ENCODE measurements around the gene TEX29. TPM values are rescaled to one million over a fixed set of nuclear protein-coding genes. Genes with fewer than 3 reads are reported as not detected.

The TEX29 gene
- total and polyA plus RNA-seq, 2 of the 4 experiments (the other 2 are of a cell fraction), result 0.46 TPM; not detected in 1

DNA sequence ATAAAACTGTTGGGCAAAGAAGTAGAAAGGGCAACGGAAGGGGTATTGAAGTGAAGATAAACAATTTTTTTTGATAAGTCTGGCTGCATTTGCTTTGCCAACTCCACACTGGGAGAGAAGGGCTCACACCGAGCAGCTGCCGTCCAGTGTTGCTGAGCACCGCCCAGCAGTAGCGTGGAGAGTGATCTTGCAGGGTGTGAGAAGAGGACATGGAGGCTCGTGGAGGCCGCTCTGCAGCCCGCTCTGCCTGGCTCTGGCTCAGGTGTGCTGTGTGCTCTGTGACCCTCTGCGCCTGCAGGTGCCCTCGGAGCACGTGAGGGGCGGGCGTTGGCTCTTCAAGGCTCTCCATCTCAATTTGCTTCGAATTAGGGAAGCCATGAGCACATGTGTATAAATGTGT, 35.9 kb upstream of the TEX29 start:
- no peak overlapping the region for H3K4me2 ChIP-seq (ENCODE audit: low read depth, low read length)
- H3K14ac ChIP-seq (replicated peaks; ENCODE audit: low read depth, low read length), result no peak overlapping the region
- H2BK20ac ChIP-seq (ENCODE audit: low read depth, low read length), result no peak overlapping the region
- no peak overlapping the region for H2AK9ac ChIP-seq (replicated peaks; ENCODE audit: low read depth, low read length, poor library complexity)
- peaks cover 8% of the 10 kb centered on the region for H3K9me1 ChIP-seq (ENCODE audit: insufficient read depth, low read length)
- ATAC-seq (ENCODE audit: low read depth) (no peak), DNase-seq (no peak)
- intact Hi-C loops (cut with micrococcal nuclease) (no loop called here), in situ Hi-C loops (cut with MboI; ENCODE audit: low sequenced_read_pairs) (no loop called here), dilution Hi-C loops (cut with HindIII; ENCODE audit: low sequenced_read_pairs, unreplicated experiment) (no loop called here)
- no peak overlapping the region for H3K4me3 ChIP-seq (ENCODE audit: insufficient read depth, low read depth, low read length)
- no peaks in the 10 kb centered on the region for H3K27me3 ChIP-seq (ENCODE audit: control insufficient read depth, insufficient read depth, low read length)
- no peak overlapping the region for H2BK120ac ChIP-seq (ENCODE audit: low read depth, low read length)
- no peak overlapping the region for H4K8ac ChIP-seq (ENCODE audit: low read depth in 2 of 2, low read length in 2 of 2)
- H3K4me1 ChIP-seq (ENCODE audit: control insufficient read depth, insufficient read depth, low read length), result peaks cover 11% of the 10 kb centered on the region
- no peak overlapping the region for H3K27ac ChIP-seq (ENCODE audit: insufficient read depth, low read length)
- no peak overlapping the region for H3K56ac ChIP-seq (ENCODE audit: extremely low read depth, insufficient read depth, low read length)
- no peak overlapping the region for H2AK5ac ChIP-seq (ENCODE audit: low read depth, low read length)
- H3K18ac ChIP-seq (ENCODE audit: low read depth, low read length), result no peak overlapping the region
- no CpG with 5 or more reads among the region's 14 CpGs for WGBS, 2 experiments (ENCODE audit: extremely low coverage in 2 of 2, insufficient read length in 1 of 2)
- CTCF ChIA-PET, result interaction anchor here (1.3 kb wide), 1 partner anchor 17 kb away, joined by 3 read pairs; no protein-coding TSS in a partner anchor
- POLR2A ChIA-PET (ENCODE audit: unreplicated experiment), result no interaction called here
- H3K23ac ChIP-seq (ENCODE audit: low read depth, low read length), result no peak overlapping the region
- no peak overlapping the region for H2AFZ ChIP-seq (replicated peaks; ENCODE audit: low read length, poor library complexity)
- no peak overlapping the region for H2BK5ac ChIP-seq (ENCODE audit: low read depth, low read length, poor library complexity, severe bottlenecking)
- no peak overlapping the region for H4K5ac ChIP-seq (ENCODE audit: low read depth, low read length)
- H3K36me3 ChIP-seq (ENCODE audit: control insufficient read depth, insufficient read depth, low read length), result peaks cover 48% of the 10 kb centered on the region
- H3K79me1 ChIP-seq (ENCODE audit: low read depth in 1 of 2, low read length in 2 of 2), result peaks cover 10 to 41% of the 10 kb centered on the region in 2 experiments
- no peak overlapping the region for H2BK15ac ChIP-seq (ENCODE audit: low read depth, low read length)
- H4K91ac ChIP-seq (ENCODE audit: insufficient read depth, low read depth, low read length), result no peak overlapping the region
- H3K4ac ChIP-seq (ENCODE audit: low read depth, low read length), result no peak overlapping the region
- no peak for TF ChIP-seq CHD1 (IDR thresholded peaks at IDR 0.05; ENCODE audit: low read depth, low read length)
- TF ChIP-seq SMC3 (IDR thresholded peaks at IDR 0.05; ENCODE audit: low read depth, low read length), result no peak
- TF ChIP-seq MAZ (IDR thresholded peaks at IDR 0.05; ENCODE audit: borderline replicate concordance, low read depth, low read length), result no peak
- TF ChIP-seq FOS (IDR thresholded peaks at IDR 0.05; ENCODE audit: low read depth, low read length), result no peak
- no peak for TF ChIP-seq MAFK (IDR thresholded peaks at IDR 0.05; ENCODE audit: low read depth, low read length)
- TF ChIP-seq BHLHE40 (IDR thresholded peaks at IDR 0.05; ENCODE audit: low read depth, low read length), result no peak
- TF ChIP-seq, protein P1, sequence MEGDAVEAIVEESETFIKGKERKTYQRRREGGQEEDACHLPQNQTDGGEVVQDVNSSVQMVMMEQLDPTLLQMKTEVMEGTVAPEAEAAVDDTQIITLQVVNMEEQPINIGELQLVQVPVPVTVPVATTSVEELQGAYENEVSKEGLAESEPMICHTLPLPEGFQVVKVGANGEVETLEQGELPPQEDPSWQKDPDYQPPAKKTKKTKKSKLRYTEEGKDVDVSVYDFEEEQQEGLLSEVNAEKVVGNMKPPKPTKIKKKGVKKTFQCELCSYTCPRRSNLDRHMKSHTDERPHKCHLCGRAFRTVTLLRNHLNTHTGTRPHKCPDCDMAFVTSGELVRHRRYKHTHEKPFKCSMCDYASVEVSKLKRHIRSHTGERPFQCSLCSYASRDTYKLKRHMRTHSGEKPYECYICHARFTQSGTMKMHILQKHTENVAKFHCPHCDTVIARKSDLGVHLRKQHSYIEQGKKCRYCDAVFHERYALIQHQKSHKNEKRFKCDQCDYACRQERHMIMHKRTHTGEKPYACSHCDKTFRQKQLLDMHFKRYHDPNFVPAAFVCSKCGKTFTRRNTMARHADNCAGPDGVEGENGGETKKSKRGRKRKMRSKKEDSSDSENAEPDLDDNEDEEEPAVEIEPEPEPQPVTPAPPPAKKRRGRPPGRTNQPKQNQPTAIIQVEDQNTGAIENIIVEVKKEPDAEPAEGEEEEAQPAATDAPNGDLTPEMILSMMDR (conservative IDR thresholded peaks at IDR 0.05; ENCODE audit: low read depth, low read length), result no peak
- TF ChIP-seq, protein P2, sequence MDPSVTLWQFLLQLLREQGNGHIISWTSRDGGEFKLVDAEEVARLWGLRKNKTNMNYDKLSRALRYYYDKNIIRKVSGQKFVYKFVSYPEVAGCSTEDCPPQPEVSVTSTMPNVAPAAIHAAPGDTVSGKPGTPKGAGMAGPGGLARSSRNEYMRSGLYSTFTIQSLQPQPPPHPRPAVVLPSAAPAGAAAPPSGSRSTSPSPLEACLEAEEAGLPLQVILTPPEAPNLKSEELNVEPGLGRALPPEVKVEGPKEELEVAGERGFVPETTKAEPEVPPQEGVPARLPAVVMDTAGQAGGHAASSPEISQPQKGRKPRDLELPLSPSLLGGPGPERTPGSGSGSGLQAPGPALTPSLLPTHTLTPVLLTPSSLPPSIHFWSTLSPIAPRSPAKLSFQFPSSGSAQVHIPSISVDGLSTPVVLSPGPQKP (IDR thresholded peaks at IDR 0.05; ENCODE audit: borderline replicate concordance, low read depth, low read length), result no peak
- TF ChIP-seq NFE2L2 (IDR thresholded peaks at IDR 0.05; ENCODE audit: low read depth, low read length), result no peak
- no peak for TF ChIP-seq POLR2A (IDR thresholded peaks at IDR 0.05; ENCODE audit: low read depth, low read length)
- TF ChIP-seq RCOR1 (IDR thresholded peaks at IDR 0.05; ENCODE audit: insufficient replicate concordance, low read length), result no peak
- TF ChIP-seq, protein P3, sequence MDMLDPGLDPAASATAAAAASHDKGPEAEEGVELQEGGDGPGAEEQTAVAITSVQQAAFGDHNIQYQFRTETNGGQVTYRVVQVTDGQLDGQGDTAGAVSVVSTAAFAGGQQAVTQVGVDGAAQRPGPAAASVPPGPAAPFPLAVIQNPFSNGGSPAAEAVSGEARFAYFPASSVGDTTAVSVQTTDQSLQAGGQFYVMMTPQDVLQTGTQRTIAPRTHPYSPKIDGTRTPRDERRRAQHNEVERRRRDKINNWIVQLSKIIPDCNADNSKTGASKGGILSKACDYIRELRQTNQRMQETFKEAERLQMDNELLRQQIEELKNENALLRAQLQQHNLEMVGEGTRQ (IDR thresholded peaks at IDR 0.05; ENCODE audit: low read depth, low read length), result no peak
- TF ChIP-seq RAD21 (IDR thresholded peaks at IDR 0.05; ENCODE audit: low read length), result no peak
- no peak for TF ChIP-seq RFX5 (IDR thresholded peaks at IDR 0.05; ENCODE audit: low read depth, low read length)
- no peaks in the 10 kb centered on the region; the same call in 1 of the 2 replicates for H4K20me1 ChIP-seq (ENCODE audit: insufficient read depth, low read length)
- BruUV-seq (replicated peaks), result no TSS peak
- no peaks in the 10 kb centered on the region for H3K9me3 ChIP-seq (ENCODE audit: control insufficient read depth, insufficient read depth, low read length)
- H3K9ac ChIP-seq (ENCODE audit: low read depth, low read length), result no peak overlapping the region

Measured in IMR-90 (cell line).